Measurements from ENCODE around the gene WDR19.

DNA sequence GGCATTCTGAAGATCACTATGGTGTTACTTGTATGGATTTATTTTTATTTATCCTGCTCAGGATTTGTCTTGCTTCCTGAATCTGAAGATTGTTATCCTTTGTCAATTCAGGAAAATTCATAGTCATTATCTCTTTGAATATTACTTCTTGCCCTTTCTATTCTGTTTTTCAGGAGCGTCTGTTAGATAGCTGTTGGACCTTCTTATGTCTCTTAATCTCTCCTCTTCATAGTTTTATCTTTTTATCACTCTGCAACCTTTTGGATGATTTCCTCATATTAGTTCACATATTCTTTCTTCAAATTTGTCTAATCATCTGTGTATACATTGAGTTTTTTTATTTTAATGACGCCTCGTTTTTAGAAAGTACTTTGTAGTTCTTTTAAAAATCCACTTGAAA, 19.6 kb downstream of the WDR19 start:
- TF ChIP-seq ZFX (IDR thresholded peaks at IDR 0.05) (no peak), CTCF (conservative IDR thresholded peaks at IDR 0.05) (no peak)
